HepG2 (cell line): ENCODE data around the gene CELF5. TPM values are rescaled to one million over a fixed set of nuclear protein-coding genes. Genes with fewer than 3 reads are reported as not detected.

Experiments used
- DPF2 ChIP-seq: sonication (generic); formaldehyde crosslinking; IDR thresholded peaks from 2 replicates; pipeline ENCODE4 v1.4.0; 2020; ENCODE audit warnings: mild to moderate bottlenecking, low read depth, missing genetic modification reagents, borderline replicate concordance
- DR1 ChIP-seq: sonication (generic); formaldehyde crosslinking; IDR thresholded peaks from 2 replicates; pipeline ENCODE4 v1.8.0; 2021; ENCODE audit warnings: mild to moderate bottlenecking, missing genetic modification reagents, inconsistent platforms
- PRMT3 ChIP-seq: sonication (generic); formaldehyde crosslinking; IDR thresholded peaks from 2 replicates; pipeline ENCODE4 v1.8.1; 2022; ENCODE audit warnings: low read depth, mild to moderate bottlenecking, moderate library complexity, missing genetic modification reagents, borderline replicate concordance
- PTBP1 ChIP-seq: fragments of 200-400 bp; formaldehyde crosslinking; IDR thresholded peaks from 2 replicates; pipeline ENCODE4 v1.6.1; 2018; ENCODE audit warnings: low read length, low read depth; ENCODE audit not compliant: poor library complexity, severe bottlenecking
- RARA ChIP-seq: IDR thresholded peaks from 2 replicates; pipeline ENCODE4 v1.6.1; 2016; ENCODE audit warnings: missing genetic modification reagents, missing compliant biosample characterization
- SMAD3 ChIP-seq: sonication (generic); formaldehyde crosslinking; IDR thresholded peaks from 2 replicates; pipeline ENCODE4 v1.4.0; 2020; ENCODE audit warnings: missing genetic modification reagents
- SOX13 ChIP-seq, 3 experiments: fragments of 450-650 bp in 1 of 3; sonication (generic) in 1 of 3; formaldehyde crosslinking in 1 of 3; IDR thresholded peaks in 2 of 3; conservative IDR thresholded peaks in 1 of 3; 2 replicates each; pipeline versions ENCODE4 v1.5.0 to v1.6.1; 2016 to 2020; ENCODE audit warnings: antibody characterized with exemption in 1 of 3, mild to moderate bottlenecking in 1 of 3, missing compliant biosample characterization in 1 of 3, missing genetic modification reagents in 1 of 3, moderate library complexity in 1 of 3
- TEAD2 ChIP-seq: sonication (generic); formaldehyde crosslinking; IDR thresholded peaks from 2 replicates; pipeline ENCODE4 v1.9.0; 2021; ENCODE audit warnings: missing genetic modification reagents
- polyA plus RNA-seq, 8 experiments: library from polyadenylated mRNA; depleted of rRNA in 3 of 8; stranded (reverse) in 7 of 8; unstranded in 1 of 8; fragments of >200 nt; fragmentation: Illumina TruSeq in 4 of 8; extraction: Trizol in 4 of 8; gene quantifications; 2 replicates each; pipeline versions ENCODE4 v1.2.1 to v1.2.3, GENCODE V29; 2011 to 2016; ENCODE audit warnings: low read depth in 4 of 8, missing spikeins in 1 of 8, mixed read lengths in 1 of 8; ENCODE audit not compliant: insufficient read depth in 1 of 8
- total RNA-seq, 5 experiments: library from RNA; depleted of rRNA; stranded (reverse); fragments of >200 nt; fragmentation: Illumina TruSeq; extraction: Trizol; gene quantifications; 2 replicates each; pipeline ENCODE4 v1.2.3, GENCODE V29; 2016; ENCODE audit warnings: low read depth in 1 of 5
- TF ChIP-seq, protein P1 (sequence below): sonication (generic); formaldehyde crosslinking; IDR thresholded peaks from 2 replicates; pipeline ENCODE4 v1.5.0; 2020; ENCODE audit warnings: mild to moderate bottlenecking, missing genetic modification reagents, borderline replicate concordance
- TF ChIP-seq, protein P2 (sequence below), 2 experiments: sonication (generic) in 1 of 2; formaldehyde crosslinking in 1 of 2; IDR thresholded peaks; 2 replicates each; pipeline versions ENCODE4 v1.4.0 to v1.6.1; 2018 to 2020; ENCODE audit warnings: missing genetic modification reagents in 2 of 2, borderline replicate concordance in 1 of 2, low read depth in 1 of 2, mild to moderate bottlenecking in 1 of 2, missing biosample characterization in 1 of 2
- TF ChIP-seq, protein P3 (sequence below): sonication (generic); formaldehyde crosslinking; IDR thresholded peaks from 2 replicates; pipeline ENCODE4 v1.4.0; 2020; ENCODE audit warnings: missing genetic modification reagents, borderline replicate concordance

CELF5 gene
- total and polyA plus RNA-seq, 2 of the 13 experiments (the other 11 are each of a cell fraction or from before 2014, with no cell fraction given): 0.31 to 0.84 TPM

DNA sequence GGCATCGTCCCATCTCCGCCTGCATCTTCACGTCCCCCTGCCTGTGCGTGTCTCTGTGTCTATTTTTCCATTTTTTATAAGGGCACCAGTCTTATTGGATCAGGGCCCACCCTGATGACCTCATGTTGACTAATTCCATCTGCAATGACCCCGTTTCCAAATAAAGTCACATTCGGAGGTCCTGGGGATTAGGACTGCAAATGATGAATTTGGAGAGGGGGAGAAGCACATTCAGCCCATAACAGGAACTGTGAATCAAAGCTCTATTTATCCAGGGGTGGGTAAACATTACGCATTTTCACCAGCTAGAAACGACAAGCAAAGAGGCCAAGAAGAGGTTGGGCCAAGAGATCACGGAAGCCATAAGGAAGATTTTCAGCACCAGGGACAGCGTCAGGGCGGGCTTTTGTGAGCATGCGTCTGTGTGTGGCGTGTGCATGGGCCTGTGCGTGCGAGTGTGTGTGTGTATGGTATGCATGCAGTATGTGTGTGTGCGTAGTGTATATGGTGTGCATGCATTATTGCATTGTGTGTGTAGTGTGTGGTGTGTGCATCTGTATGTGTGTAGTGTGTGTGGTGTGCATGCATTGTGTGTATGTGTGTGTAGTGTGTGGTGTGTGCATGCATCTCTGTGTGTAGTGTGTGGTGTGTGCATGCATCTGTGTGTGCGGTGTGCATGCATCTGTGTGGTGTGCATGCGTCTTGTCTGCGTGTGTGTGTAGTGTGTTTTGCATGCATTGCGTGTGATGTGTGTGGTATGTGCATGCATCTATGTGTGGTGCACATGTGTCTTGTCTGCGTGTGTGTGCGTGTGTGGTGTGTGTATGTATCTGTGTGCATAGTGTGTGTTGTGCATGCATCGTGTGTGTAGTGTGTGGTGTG lies 19.6 kb downstream of the CELF5 start (continued):
- TF ChIP-seq SOX13 (IDR thresholded peaks at IDR 0.05) (no peak), SOX13 (CRISPR knock-in tag; conservative IDR thresholded peaks at IDR 0.05 in 1 of 2, IDR thresholded peaks at IDR 0.05 in 1 of 2) (no peak), RARA (CRISPR knock-in tag) (peak; percentile 55; the same call in 1 of the 2 replicates), SMAD3 (CRISPR knock-in tag) (0 out of 2 replicates have a peak, but pooled peaks have one; percentile 53), TEAD2 (CRISPR knock-in tag) (no peak), PRMT3 (no peak), DPF2 (no peak), DR1 (CRISPR knock-in tag) (no peak), PTBP1 (no peak)
- TF ChIP-seq, protein P1, sequence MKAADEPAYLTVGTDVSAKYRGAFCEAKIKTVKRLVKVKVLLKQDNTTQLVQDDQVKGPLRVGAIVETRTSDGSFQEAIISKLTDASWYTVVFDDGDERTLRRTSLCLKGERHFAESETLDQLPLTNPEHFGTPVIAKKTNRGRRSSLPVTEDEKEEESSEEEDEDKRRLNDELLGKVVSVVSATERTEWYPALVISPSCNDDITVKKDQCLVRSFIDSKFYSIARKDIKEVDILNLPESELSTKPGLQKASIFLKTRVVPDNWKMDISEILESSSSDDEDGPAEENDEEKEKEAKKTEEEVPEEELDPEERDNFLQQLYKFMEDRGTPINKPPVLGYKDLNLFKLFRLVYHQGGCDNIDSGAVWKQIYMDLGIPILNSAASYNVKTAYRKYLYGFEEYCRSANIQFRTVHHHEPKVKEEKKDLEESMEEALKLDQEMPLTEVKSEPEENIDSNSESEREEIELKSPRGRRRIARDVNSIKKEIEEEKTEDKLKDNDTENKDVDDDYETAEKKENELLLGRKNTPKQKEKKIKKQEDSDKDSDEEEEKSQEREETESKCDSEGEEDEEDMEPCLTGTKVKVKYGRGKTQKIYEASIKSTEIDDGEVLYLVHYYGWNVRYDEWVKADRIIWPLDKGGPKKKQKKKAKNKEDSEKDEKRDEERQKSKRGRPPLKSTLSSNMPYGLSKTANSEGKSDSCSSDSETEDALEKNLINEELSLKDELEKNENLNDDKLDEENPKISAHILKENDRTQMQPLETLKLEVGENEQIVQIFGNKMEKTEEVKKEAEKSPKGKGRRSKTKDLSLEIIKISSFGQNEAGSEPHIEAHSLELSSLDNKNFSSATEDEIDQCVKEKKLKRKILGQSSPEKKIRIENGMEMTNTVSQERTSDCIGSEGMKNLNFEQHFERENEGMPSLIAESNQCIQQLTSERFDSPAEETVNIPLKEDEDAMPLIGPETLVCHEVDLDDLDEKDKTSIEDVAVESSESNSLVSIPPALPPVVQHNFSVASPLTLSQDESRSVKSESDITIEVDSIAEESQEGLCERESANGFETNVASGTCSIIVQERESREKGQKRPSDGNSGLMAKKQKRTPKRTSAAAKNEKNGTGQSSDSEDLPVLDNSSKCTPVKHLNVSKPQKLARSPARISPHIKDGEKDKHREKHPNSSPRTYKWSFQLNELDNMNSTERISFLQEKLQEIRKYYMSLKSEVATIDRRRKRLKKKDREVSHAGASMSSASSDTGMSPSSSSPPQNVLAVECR: peak; percentile 59; the same call in 1 of the 2 replicates
- TF ChIP-seq, protein P2, sequence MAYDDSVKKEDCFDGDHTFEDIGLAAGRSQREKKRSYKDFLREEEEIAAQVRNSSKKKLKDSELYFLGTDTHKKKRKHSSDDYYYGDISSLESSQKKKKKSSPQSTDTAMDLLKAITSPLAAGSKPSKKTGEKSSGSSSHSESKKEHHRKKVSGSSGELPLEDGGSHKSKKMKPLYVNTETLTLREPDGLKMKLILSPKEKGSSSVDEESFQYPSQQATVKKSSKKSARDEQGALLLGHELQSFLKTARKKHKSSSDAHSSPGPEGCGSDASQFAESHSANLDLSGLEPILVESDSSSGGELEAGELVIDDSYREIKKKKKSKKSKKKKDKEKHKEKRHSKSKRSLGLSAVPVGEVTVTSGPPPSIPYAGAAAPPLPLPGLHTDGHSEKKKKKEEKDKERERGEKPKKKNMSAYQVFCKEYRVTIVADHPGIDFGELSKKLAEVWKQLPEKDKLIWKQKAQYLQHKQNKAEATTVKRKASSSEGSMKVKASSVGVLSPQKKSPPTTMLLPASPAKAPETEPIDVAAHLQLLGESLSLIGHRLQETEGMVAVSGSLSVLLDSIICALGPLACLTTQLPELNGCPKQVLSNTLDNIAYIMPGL (CRISPR knock-in tag; IDR thresholded peaks at IDR 0.05; ENCODE audit: borderline replicate concordance in 1 of 2, low read depth in 1 of 2): 0 out of 4 replicates have a peak, but pooled peaks of 1 of the 2 experiments have one; percentile 40
- TF ChIP-seq, protein P3, sequence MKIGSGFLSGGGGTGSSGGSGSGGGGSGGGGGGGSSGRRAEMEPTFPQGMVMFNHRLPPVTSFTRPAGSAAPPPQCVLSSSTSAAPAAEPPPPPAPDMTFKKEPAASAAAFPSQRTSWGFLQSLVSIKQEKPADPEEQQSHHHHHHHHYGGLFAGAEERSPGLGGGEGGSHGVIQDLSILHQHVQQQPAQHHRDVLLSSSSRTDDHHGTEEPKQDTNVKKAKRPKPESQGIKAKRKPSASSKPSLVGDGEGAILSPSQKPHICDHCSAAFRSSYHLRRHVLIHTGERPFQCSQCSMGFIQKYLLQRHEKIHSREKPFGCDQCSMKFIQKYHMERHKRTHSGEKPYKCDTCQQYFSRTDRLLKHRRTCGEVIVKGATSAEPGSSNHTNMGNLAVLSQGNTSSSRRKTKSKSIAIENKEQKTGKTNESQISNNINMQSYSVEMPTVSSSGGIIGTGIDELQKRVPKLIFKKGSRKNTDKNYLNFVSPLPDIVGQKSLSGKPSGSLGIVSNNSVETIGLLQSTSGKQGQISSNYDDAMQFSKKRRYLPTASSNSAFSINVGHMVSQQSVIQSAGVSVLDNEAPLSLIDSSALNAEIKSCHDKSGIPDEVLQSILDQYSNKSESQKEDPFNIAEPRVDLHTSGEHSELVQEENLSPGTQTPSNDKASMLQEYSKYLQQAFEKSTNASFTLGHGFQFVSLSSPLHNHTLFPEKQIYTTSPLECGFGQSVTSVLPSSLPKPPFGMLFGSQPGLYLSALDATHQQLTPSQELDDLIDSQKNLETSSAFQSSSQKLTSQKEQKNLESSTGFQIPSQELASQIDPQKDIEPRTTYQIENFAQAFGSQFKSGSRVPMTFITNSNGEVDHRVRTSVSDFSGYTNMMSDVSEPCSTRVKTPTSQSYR (CRISPR knock-in tag): 0 out of 2 replicates have a peak, but pooled peaks have one; percentile 30
